CD8-positive, alpha-beta memory T cell (primary cell): ENCODE data around the gene MRRF. TPM values are rescaled to one million over a fixed set of nuclear protein-coding genes. Genes with fewer than 3 reads are reported as not detected.

Experiments
- CTCF ChIA-PET: fragments of 350-600 bp; sonication (Branson Sonifier 250); formaldehyde crosslinking; loops from one replicate; lab custom pipeline; 2021; ENCODE audit warnings: antibody characterized with exemption; lab: Charles Lee
- POLR2A ChIA-PET: fragments of 350-600 bp; sonication (Branson Sonifier 250); formaldehyde crosslinking; loops from one replicate; lab custom pipeline; 2021; ENCODE audit warnings: antibody characterized with exemption; lab: Charles Lee
- DNase-seq, 5 donors: peaks; one replicate each; pipeline versions ENCODE4 v3.0.0 to v3.0.0-alpha.2; 2020 to 2022; ENCODE audit warnings: mixed read lengths in 1 of 5
- H3K27ac ChIP-seq: one replicate; pipeline ENCODE4 v1.7.0; 2013; ENCODE audit warnings: low read depth, mild to moderate bottlenecking, low read length, moderate library complexity
- H3K27me3 ChIP-seq: 2 replicates; pipeline ENCODE4 v1.7.0; 2013; ENCODE audit warnings: low read length, mild to moderate bottlenecking; ENCODE audit not compliant: insufficient read depth, poor library complexity, severe bottlenecking
- H3K36me3 ChIP-seq: 2 replicates; pipeline ENCODE4 v1.7.0; 2013; ENCODE audit warnings: mild to moderate bottlenecking, low read length, moderate library complexity; ENCODE audit not compliant: insufficient read depth
- H3K4me1 ChIP-seq: 2 replicates; pipeline ENCODE4 v1.7.0; 2013; ENCODE audit warnings: mild to moderate bottlenecking, low read length, moderate library complexity; ENCODE audit not compliant: insufficient read depth
- H3K4me3 ChIP-seq: 2 replicates; pipeline ENCODE4 v1.7.0; 2013; ENCODE audit warnings: mild to moderate bottlenecking, low read length
- H3K9me3 ChIP-seq: 2 replicates; pipeline ENCODE4 v1.7.0; 2013; ENCODE audit warnings: mild to moderate bottlenecking, low read length
- H3K27ac Mint-ChIP-seq, 8 donors: one replicate each; pipeline ENCODE4 v1.8.0; 2020 to 2021; ENCODE audit warnings: mixed read lengths in 8 of 8, mild to moderate bottlenecking in 6 of 8, inconsistent platforms in 3 of 8, moderate library complexity in 3 of 8
- H3K27me3 Mint-ChIP-seq, 2 donors: one replicate each; pipeline ENCODE4 v1.8.0; 2020 to 2021; ENCODE audit warnings: mixed read lengths in 2 of 2, mild to moderate bottlenecking in 1 of 2, moderate library complexity in 1 of 2
- H3K36me3 Mint-ChIP-seq, 3 donors: one replicate each; pipeline ENCODE4 v1.8.0; 2020 to 2021; ENCODE audit warnings: mixed read lengths in 3 of 3, inconsistent platforms in 1 of 3, mild to moderate bottlenecking in 1 of 3
- H3K4me1 Mint-ChIP-seq, 3 donors: one replicate each; pipeline ENCODE4 v1.8.0; 2020 to 2021; ENCODE audit warnings: mixed read lengths in 3 of 3, inconsistent platforms in 1 of 3, mild to moderate bottlenecking in 1 of 3
- H3K4me3 Mint-ChIP-seq, 7 donors: one replicate each; pipeline ENCODE4 v1.8.0; 2020 to 2021; ENCODE audit warnings: mixed read lengths in 7 of 7, mild to moderate bottlenecking in 6 of 7, moderate library complexity in 4 of 7, inconsistent platforms in 2 of 7
- H3K9me3 Mint-ChIP-seq, 5 donors: one replicate each; pipeline ENCODE4 v1.8.0; 2020 to 2022; ENCODE audit warnings: mixed read lengths in 5 of 5, mild to moderate bottlenecking in 3 of 5, moderate library complexity in 2 of 5, inconsistent platforms in 1 of 5
- polyA plus RNA-seq: library from polyadenylated mRNA; unstranded; fragments of 300-500 nt; fragmentation: Illumina TruSeq; gene quantifications from one replicate; pipeline ENCODE4 v1.2.3, GENCODE V29; 2021
- total RNA-seq, 2 experiments: library from RNA; stranded (reverse); gene quantifications; one replicate each; pipeline ENCODE4 v1.2.3, GENCODE V29; 2021

MRRF gene
- total and polyA plus RNA-seq, 3 experiments from 2014 or later = 18.9 to 75.9 (median 74.6) TPM

- H3K9me3 Mint-ChIP-seq = peaks cover 0 to 15% (median 2%) of the 10 kb centered on the region in 5 donors
- Histone ChIP-seq H3K27ac (peak overlapping the region; percentile 24), H3K4me1 (no peaks in the 10 kb centered on the region), H3K4me3 (no peak overlapping the region), H3K27me3 (no peaks in the 10 kb centered on the region), H3K9me3 (peaks cover 6% of the 10 kb centered on the region), H3K36me3 (no peaks in the 10 kb centered on the region)
- peaks cover 0 to 3% (median 0%) of the 10 kb centered on the region in 3 donors for H3K36me3 Mint-ChIP-seq
- H3K27ac Mint-ChIP-seq = no peak overlapping the region
- no peak overlapping the region for H3K4me3 Mint-ChIP-seq
- ChIA-PET POLR2A (no interaction called here), CTCF (interaction anchor here (1.4 to 1.8 kb wide), 3 partner anchors 9 to 27 kb away, joined by 4 read pairs; no protein-coding TSS in a partner anchor)
- DNase-seq = no peak
- H3K4me1 Mint-ChIP-seq = no peaks in the 10 kb centered on the region
- H3K27me3 Mint-ChIP-seq = peaks cover 18 to 28% of the 10 kb centered on the region in 2 donors
These were observed 112.8 kb downstream of the MRRF start for GRCh38 chr9:122377241-122378164.

- Histone ChIP-seq H3K36me3 (no peaks in the 10 kb centered on the region), H3K27me3 (no peaks in the 10 kb centered on the region), H3K4me3 (no peak overlapping the region), H3K4me1 (no peaks in the 10 kb centered on the region), H3K9me3 (peaks cover 6% of the 10 kb centered on the region), H3K27ac (no peak overlapping the region)
- Mint-ChIP-seq H3K4me1 (no peaks in the 10 kb centered on the region), H3K9me3 (peaks cover 0 to 15% (median 2%) of the 10 kb centered on the region in 5 donors), H3K27ac (no peak overlapping the region), H3K27me3 (peaks cover 12 to 28% of the 10 kb centered on the region in 2 donors), H3K4me3 (no peak overlapping the region), H3K36me3 (peaks cover 0 to 3% (median 0%) of the 10 kb centered on the region in 3 donors)
- no peak for DNase-seq
- CTCF ChIA-PET = interaction anchor here (1.6 to 1.8 kb wide), 2 partner anchors 10 to 28 kb away, joined by 4 read pairs; no protein-coding TSS in a partner anchor
- POLR2A ChIA-PET = no interaction called here
These were observed 113.6 kb downstream of the MRRF start for GRCh38 chr9:122378236-122378635.

- H3K27ac ChIP-seq = no peak overlapping the region
- Mint-ChIP-seq H3K4me3 (no peak overlapping the region), H3K36me3 (peaks cover 0 to 3% (median 0%) of the 10 kb centered on the region in 3 donors), H3K27me3 (peaks cover 12 to 22% of the 10 kb centered on the region in 2 donors), H3K27ac (no peak overlapping the region), H3K4me1 (no peaks in the 10 kb centered on the region), H3K9me3 (peaks cover 0 to 15% (median 2%) of the 10 kb centered on the region in 5 donors)
- H3K9me3 ChIP-seq = peaks cover 6% of the 10 kb centered on the region
- H3K4me3 ChIP-seq = no peak overlapping the region
- H3K4me1 ChIP-seq = no peaks in the 10 kb centered on the region
- POLR2A ChIA-PET = no interaction called here
- CTCF ChIA-PET = interaction anchor here (1.8 kb wide), 1 partner anchor 11 kb away, joined by 4 read pairs; no protein-coding TSS in a partner anchor
- no peak for DNase-seq
- H3K27me3 ChIP-seq = no peaks in the 10 kb centered on the region
- H3K36me3 ChIP-seq = no peaks in the 10 kb centered on the region
These were observed 114.7 kb downstream of the MRRF start for GRCh38 chr9:122379340-122379739.

- no peaks in the 10 kb centered on the region for H3K4me1 Mint-ChIP-seq
- H3K27me3 Mint-ChIP-seq = peaks cover 15 to 22% of the 10 kb centered on the region in 2 donors
- Histone ChIP-seq H3K9me3 (peaks cover 6% of the 10 kb centered on the region), H3K27me3 (no peaks in the 10 kb centered on the region), H3K27ac (no peak overlapping the region), H3K4me1 (no peaks in the 10 kb centered on the region), H3K36me3 (no peaks in the 10 kb centered on the region), H3K4me3 (no peak overlapping the region)
- POLR2A ChIA-PET = no interaction called here
- H3K4me3 Mint-ChIP-seq = no peak overlapping the region
- CTCF ChIA-PET = no interaction called here
- no peak for DNase-seq
- peaks cover 0 to 3% (median 0%) of the 10 kb centered on the region in 3 donors for H3K36me3 Mint-ChIP-seq
- peaks cover 0 to 15% (median 2%) of the 10 kb centered on the region in 5 donors for H3K9me3 Mint-ChIP-seq
- no peak overlapping the region for H3K27ac Mint-ChIP-seq
These were observed 115.6 kb downstream of the MRRF start for GRCh38 chr9:122380293-122380692.

Other genes with a start within 250 kb of the MRRF start
- 1 to 10 TPM; 4.0 to 4.5 TPM for gene TTLL11, start 171.6 kb upstream of the MRRF start, total RNA-seq
- gene TTLL11, start 171.6 kb upstream of the MRRF start, polyA plus RNA-seq = 6.2 TPM
- 10 to 100 TPM; 50.7 to 54.6 TPM for gene NDUFA8, start 105.1 kb upstream of the MRRF start, total RNA-seq
- gene NDUFA8, start 105.1 kb upstream of the MRRF start, polyA plus RNA-seq = 74.4 TPM
- not detected for gene MORN5, start 105.0 kb upstream of the MRRF start, total RNA-seq
- not detected for gene MORN5, start 105.0 kb upstream of the MRRF start, polyA plus RNA-seq
- not detected for gene LHX6, start 35.9 kb upstream of the MRRF start, total RNA-seq
- gene LHX6, start 35.9 kb upstream of the MRRF start, polyA plus RNA-seq = not detected
- gene RBM18, start within 50 bp of the MRRF start, total RNA-seq = 10 to 100 TPM; 36.6 to 37.4 TPM
- 26.2 TPM for gene RBM18, start within 50 bp of the MRRF start, polyA plus RNA-seq
- under 1 TPM; 0.27 to 0.44 TPM for gene PTGS1, start 106.1 kb downstream of the MRRF start, total RNA-seq
- gene PTGS1, start 106.1 kb downstream of the MRRF start, polyA plus RNA-seq = not detected
- not detected for gene OR1J1, start 213.0 kb downstream of the MRRF start, total RNA-seq
- not detected for gene OR1J1, start 213.0 kb downstream of the MRRF start, polyA plus RNA-seq
- gene OR1J2, start 245.9 kb downstream of the MRRF start, total RNA-seq = not detected
- not detected for gene OR1J2, start 245.9 kb downstream of the MRRF start, polyA plus RNA-seq